SU-DHL-6 (cell line): ENCODE data around the gene TRPM3.

Source experiments
- H2AFZ ChIP-seq: fragments of 200-600 bp; sonication (generic); 2 replicates; pipeline ENCODE4 v1.6.1; 2014; ENCODE audit warnings: low read depth, mild to moderate bottlenecking, moderate library complexity, mixed read lengths, antibody characterized with exemption, low read length; ENCODE audit not compliant: severe bottlenecking
- H3F3A ChIP-seq: fragments of 200-600 bp; shearing (Covaris generic); 2 replicates; pipeline ENCODE4 v1.6.0; 2016; ENCODE audit warnings: antibody characterized with exemption, mild to moderate bottlenecking; ENCODE audit not compliant: insufficient read depth
- H3K27ac ChIP-seq: fragments of 200-600 bp; sonication (generic); 2 replicates; pipeline ENCODE4 v1.5.1; 2016; ENCODE audit warnings: low read depth, mild to moderate bottlenecking, low read length, moderate library complexity, mixed read lengths
- H3K27me3 ChIP-seq: fragments of 200-600 bp; sonication (generic), shearing (Covaris generic); 2 replicates; pipeline ENCODE4 v1.6.0; 2014; ENCODE audit warnings: mild to moderate bottlenecking, low read length
- H3K36me3 ChIP-seq: fragments of 200-600 bp; sonication (generic); 2 replicates; pipeline ENCODE4 v1.6.1; 2014; ENCODE audit warnings: mild to moderate bottlenecking, low read length, mixed read lengths
- H3K4me2 ChIP-seq: fragments of 300-600, 200-600 bp; shearing (Covaris generic), sonication (generic); 2 replicates; pipeline ENCODE4 v1.6.0; 2014; ENCODE audit warnings: low read length, low read depth, mild to moderate bottlenecking; ENCODE audit not compliant: poor library complexity, severe bottlenecking
- H3K4me3 ChIP-seq: fragments of 200-600 bp; sonication (generic); 2 replicates; pipeline ENCODE4 v1.5.1; 2014; ENCODE audit warnings: antibody characterized with exemption, low read length, mild to moderate bottlenecking, mixed read lengths; ENCODE audit not compliant: insufficient read depth, poor library complexity, severe bottlenecking
- H3K79me2 ChIP-seq: fragments of 200-600 bp; sonication (generic); 2 replicates; pipeline ENCODE4 v1.6.1; 2014; ENCODE audit warnings: mild to moderate bottlenecking, low read length, moderate library complexity; ENCODE audit not compliant: insufficient read depth
- H3K9ac ChIP-seq: fragments of 200-600 bp; sonication (generic); 2 replicates; pipeline ENCODE4 v1.7.0; 2014; ENCODE audit warnings: mild to moderate bottlenecking, low read length
- H3K9me2 ChIP-seq: fragments of 200-600 bp; sonication (generic); replicated peaks from 2 replicates; pipeline ENCODE4 v1.6.1; 2014; ENCODE audit warnings: low read length; ENCODE audit not compliant: insufficient read depth
- H3K9me3 ChIP-seq: fragments of 200-600 bp; sonication (generic); 2 replicates; pipeline ENCODE4 v1.6.1; 2014; ENCODE audit warnings: low read length, mixed read lengths; ENCODE audit not compliant: insufficient read depth
- H4K20me1 ChIP-seq: fragments of 200-600 bp; sonication (generic); 2 replicates; pipeline ENCODE4 v1.6.1; 2014; ENCODE audit warnings: low read depth, mild to moderate bottlenecking, antibody characterized with exemption, low read length, moderate library complexity, mixed read lengths
- EZH2phosphoT487 ChIP-seq: fragments of 200-600 bp; sonication (generic), shearing (Covaris generic); conservative IDR thresholded peaks from 2 replicates; pipeline ENCODE4 v1.6.1; 2018; ENCODE audit warnings: mild to moderate bottlenecking, antibody characterized with exemption, low read length, moderate library complexity, mixed read lengths
- TF ChIP-seq, protein P1 (sequence below): fragments of 200-600 bp; sonication (generic); IDR thresholded peaks from one replicate; pipeline ENCODE4 v1.5.1; 2017; ENCODE audit warnings: antibody characterized with exemption, mild to moderate bottlenecking, low read length, moderate library complexity; ENCODE audit not compliant: insufficient read depth, poor library complexity, severe bottlenecking

Gene TRPM3

DNA sequence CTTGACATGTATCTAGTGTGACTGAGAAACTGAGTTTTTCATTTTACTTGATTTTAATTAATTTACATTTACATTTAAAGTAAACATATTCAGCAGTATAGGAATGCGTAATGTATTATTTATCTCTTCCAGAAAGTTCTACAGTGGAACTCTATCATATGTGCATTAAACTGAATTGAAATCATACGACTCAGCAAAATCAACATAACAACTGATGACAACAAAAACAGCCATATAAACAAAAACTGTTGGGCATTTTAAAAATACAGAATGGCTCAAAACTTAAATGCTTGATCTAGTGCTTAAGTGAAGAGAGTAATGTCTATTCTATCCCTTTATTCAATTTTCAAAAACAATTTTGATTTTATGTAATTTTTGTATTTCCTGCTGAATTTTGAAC lies 134.4 kb downstream of the TRPM3 start:
- Histone ChIP-seq H3K9ac (no peak overlapping the region), H3K36me3 (no peaks in the 10 kb centered on the region), H3K4me3 (no peak overlapping the region), H3F3A (no peaks in the 10 kb centered on the region), H3K9me2 (no peaks in the 10 kb centered on the region), H3K4me2 (no peak overlapping the region), H3K27me3 (no peaks in the 10 kb centered on the region), H3K27ac (no peak overlapping the region), H3K9me3 (no peaks in the 10 kb centered on the region), H3K79me2 (no peaks in the 10 kb centered on the region), H2AFZ (no peak overlapping the region), H4K20me1 (no peaks in the 10 kb centered on the region)
- no peak for TF ChIP-seq EZH2phosphoT487

DNA sequence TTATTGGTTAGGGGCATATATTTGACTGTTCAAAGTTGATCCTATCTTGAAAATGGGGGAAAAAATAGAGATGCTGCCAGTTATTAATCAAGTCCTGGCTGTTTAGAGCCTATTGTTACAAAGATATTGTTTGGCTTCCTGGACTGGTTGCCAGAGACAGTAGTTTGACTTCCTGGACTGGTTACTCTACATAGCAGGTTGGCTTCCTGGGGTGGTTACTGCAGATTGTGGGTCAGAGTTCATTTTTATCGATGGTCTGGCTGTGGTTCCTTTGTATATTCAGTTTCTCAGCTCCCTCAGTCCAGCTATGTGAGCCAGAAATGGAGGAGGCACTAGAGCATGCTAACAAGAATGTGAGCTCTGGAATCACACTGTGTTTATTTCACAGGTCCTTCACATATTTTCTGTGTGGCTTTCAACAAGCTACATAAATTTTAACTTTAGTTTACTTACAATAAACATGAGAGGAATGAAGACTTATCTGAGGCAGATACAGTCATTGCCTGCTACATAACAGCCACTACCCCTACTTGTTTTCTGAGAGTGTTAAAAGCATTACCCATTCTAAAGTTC lies 137.6 kb downstream of the TRPM3 start:
- Histone ChIP-seq H3K9me2 (no peaks in the 10 kb centered on the region), H3K4me2 (no peak overlapping the region), H3F3A (no peaks in the 10 kb centered on the region), H2AFZ (no peak overlapping the region), H3K4me3 (no peak overlapping the region), H3K79me2 (no peaks in the 10 kb centered on the region), H3K9me3 (no peaks in the 10 kb centered on the region), H3K9ac (no peak overlapping the region), H4K20me1 (no peaks in the 10 kb centered on the region), H3K27ac (no peak overlapping the region), H3K27me3 (no peaks in the 10 kb centered on the region), H3K36me3 (no peaks in the 10 kb centered on the region)
- no peak for TF ChIP-seq EZH2phosphoT487

DNA sequence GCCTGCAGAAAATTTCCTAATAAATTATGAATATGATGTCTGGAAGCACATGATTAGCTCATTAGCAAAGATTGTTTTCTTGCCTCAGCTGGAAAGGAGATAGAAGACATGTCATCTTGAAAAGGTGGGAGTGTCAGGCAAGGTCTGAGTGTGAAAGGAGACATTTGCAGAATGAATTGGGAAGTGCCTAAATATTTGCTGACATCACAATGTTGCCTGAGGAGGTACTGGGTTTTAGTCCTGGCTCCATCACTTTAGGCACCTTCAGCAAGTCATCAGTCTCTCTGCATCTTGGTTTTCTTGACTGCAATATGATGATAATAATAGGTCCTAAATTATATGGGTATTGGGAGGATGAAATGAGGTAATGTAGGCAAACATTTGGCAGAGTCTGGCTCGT lies 140.1 kb downstream of the TRPM3 start:
- Histone ChIP-seq H3K27ac (no peak overlapping the region), H4K20me1 (no peaks in the 10 kb centered on the region), H2AFZ (no peak overlapping the region), H3K4me2 (no peak overlapping the region), H3F3A (no peaks in the 10 kb centered on the region), H3K79me2 (no peaks in the 10 kb centered on the region), H3K36me3 (no peaks in the 10 kb centered on the region), H3K4me3 (no peak overlapping the region), H3K9me3 (no peaks in the 10 kb centered on the region), H3K9me2 (no peaks in the 10 kb centered on the region), H3K9ac (no peak overlapping the region), H3K27me3 (no peaks in the 10 kb centered on the region)
- TF ChIP-seq, protein P1, sequence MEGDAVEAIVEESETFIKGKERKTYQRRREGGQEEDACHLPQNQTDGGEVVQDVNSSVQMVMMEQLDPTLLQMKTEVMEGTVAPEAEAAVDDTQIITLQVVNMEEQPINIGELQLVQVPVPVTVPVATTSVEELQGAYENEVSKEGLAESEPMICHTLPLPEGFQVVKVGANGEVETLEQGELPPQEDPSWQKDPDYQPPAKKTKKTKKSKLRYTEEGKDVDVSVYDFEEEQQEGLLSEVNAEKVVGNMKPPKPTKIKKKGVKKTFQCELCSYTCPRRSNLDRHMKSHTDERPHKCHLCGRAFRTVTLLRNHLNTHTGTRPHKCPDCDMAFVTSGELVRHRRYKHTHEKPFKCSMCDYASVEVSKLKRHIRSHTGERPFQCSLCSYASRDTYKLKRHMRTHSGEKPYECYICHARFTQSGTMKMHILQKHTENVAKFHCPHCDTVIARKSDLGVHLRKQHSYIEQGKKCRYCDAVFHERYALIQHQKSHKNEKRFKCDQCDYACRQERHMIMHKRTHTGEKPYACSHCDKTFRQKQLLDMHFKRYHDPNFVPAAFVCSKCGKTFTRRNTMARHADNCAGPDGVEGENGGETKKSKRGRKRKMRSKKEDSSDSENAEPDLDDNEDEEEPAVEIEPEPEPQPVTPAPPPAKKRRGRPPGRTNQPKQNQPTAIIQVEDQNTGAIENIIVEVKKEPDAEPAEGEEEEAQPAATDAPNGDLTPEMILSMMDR: no peak
- no peak for TF ChIP-seq EZH2phosphoT487

DNA sequence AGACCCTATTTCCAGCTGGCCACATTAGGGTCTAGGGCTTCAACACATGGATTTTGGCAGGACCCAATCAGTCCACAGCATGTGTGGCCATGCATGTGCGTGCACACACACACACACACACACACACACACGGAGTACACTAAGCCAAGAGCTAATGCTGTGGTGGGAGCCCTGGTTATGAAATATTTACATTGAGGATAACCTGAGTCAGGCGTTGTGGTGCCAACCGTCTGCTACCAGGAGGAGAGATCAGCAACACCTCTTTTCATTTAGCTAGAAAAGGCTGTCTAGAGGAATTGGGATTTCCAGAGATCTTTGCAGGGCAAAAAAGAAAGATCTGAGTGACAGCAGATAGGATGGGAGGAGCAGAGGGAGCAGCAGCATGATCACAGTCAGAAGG lies 141.5 kb downstream of the TRPM3 start:
- Histone ChIP-seq H3K4me2 (no peak overlapping the region), H3K9me3 (no peaks in the 10 kb centered on the region), H3K36me3 (no peaks in the 10 kb centered on the region), H4K20me1 (no peaks in the 10 kb centered on the region), H3K4me3 (no peak overlapping the region), H3K27me3 (no peaks in the 10 kb centered on the region), H3K9me2 (no peaks in the 10 kb centered on the region), H3K9ac (no peak overlapping the region), H3F3A (no peaks in the 10 kb centered on the region), H3K79me2 (no peaks in the 10 kb centered on the region), H3K27ac (no peak overlapping the region), H2AFZ (no peak overlapping the region)
- TF ChIP-seq EZH2phosphoT487: no peak
- TF ChIP-seq, protein P1: no peak
